Measurements from ENCODE around the gene FABP3.

Gene FABP3

GRCh38 chr1:31372751-31373055 lies 173 bp downstream of the FABP3 start:
- DNase-seq (ENCODE audit: low read depth) = no peak
- no peak for TF ChIP-seq CTCF (IDR thresholded peaks at IDR 0.05; ENCODE audit: low read depth, low read length, missing control alignments)
- no peak overlapping the region for H3K4me3 ChIP-seq (ENCODE audit: low read depth, low read length)

- no peak for DNase-seq (ENCODE audit: low read depth)
- H3K4me3 ChIP-seq (ENCODE audit: low read depth, low read length) = no peak overlapping the region
- TF ChIP-seq CTCF (IDR thresholded peaks at IDR 0.05; ENCODE audit: low read depth, low read length, missing control alignments) = no peak
Measured at GRCh38 chr1:31372051-31372450, 825 bp downstream of the FABP3 start.

GRCh38 chr1:31371121-31371959 lies 1.5 kb downstream of the FABP3 start:
- no peak for TF ChIP-seq CTCF (IDR thresholded peaks at IDR 0.05; ENCODE audit: low read depth, low read length, missing control alignments)
- DNase-seq (ENCODE audit: low read depth) = no peak
- no peak overlapping the region for H3K4me3 ChIP-seq (ENCODE audit: low read depth, low read length)

GRCh38 chr1:31370565-31370964 lies 2.3 kb downstream of the FABP3 start:
- no peak for TF ChIP-seq CTCF (IDR thresholded peaks at IDR 0.05; ENCODE audit: low read depth, low read length, missing control alignments)
- no peak for DNase-seq (ENCODE audit: low read depth)
- H3K4me3 ChIP-seq (ENCODE audit: low read depth, low read length) = no peak overlapping the region

- no peak overlapping the region for H3K4me3 ChIP-seq (ENCODE audit: low read depth, low read length)
- no peak for TF ChIP-seq CTCF (IDR thresholded peaks at IDR 0.05; ENCODE audit: low read depth, low read length, missing control alignments)
- DNase-seq (ENCODE audit: low read depth) = no peak
Measured at GRCh38 chr1:31370021-31370420, 2.9 kb downstream of the FABP3 start.

GRCh38 chr1:31368611-31369107 lies 4.2 kb downstream of the FABP3 start:
- no peak overlapping the region for H3K4me3 ChIP-seq (ENCODE audit: low read depth, low read length)
- DNase-seq (ENCODE audit: low read depth) = no peak
- TF ChIP-seq CTCF (IDR thresholded peaks at IDR 0.05; ENCODE audit: low read depth, low read length, missing control alignments) = no peak

- TF ChIP-seq CTCF (IDR thresholded peaks at IDR 0.05; ENCODE audit: low read depth, low read length, missing control alignments) = no peak
- no peak overlapping the region for H3K4me3 ChIP-seq (ENCODE audit: low read depth, low read length)
- no peak for DNase-seq (ENCODE audit: low read depth)
Measured at GRCh38 chr1:31366796-31367195, 6.1 kb downstream of the FABP3 start.

Measured in GM12864 (cell line).